Smooth muscle cell (in vitro differentiated cells): Measurements from ENCODE around the gene HES5. TPM values are rescaled to one million over a fixed set of nuclear protein-coding genes. Genes with fewer than 3 reads are reported as not detected.

Experiments
- DNase-seq: peaks from one replicate; lab custom pipeline; 2025; ENCODE audit not compliant: unreplicated experiment; lab: John Stamatoyannopoulos, UW
- H2AFZ ChIP-seq: fragments of 200-600 bp; sonication (generic); 2 replicates; pipeline ENCODE4 v1.6.0; 2016; ENCODE audit warnings: antibody characterized with exemption, low read depth, mild to moderate bottlenecking
- H3F3A ChIP-seq: fragments of 200-600 bp; sonication (generic); 2 replicates; pipeline ENCODE4 v1.6.0; 2017; ENCODE audit warnings: antibody characterized with exemption, low read depth
- H3K27ac ChIP-seq: fragments of 200-600 bp; sonication (generic); 2 replicates; pipeline ENCODE4 v1.5.1; 2016; ENCODE audit warnings: low read depth, mild to moderate bottlenecking
- H3K27me3 ChIP-seq: fragments of 200-600 bp; sonication (generic); 2 replicates; pipeline ENCODE4 v1.6.1; 2016; ENCODE audit warnings: low read depth, mild to moderate bottlenecking
- H3K36me3 ChIP-seq: fragments of 200-600 bp; sonication (generic); 2 replicates; pipeline ENCODE4 v1.5.1; 2016; ENCODE audit warnings: low read depth
- H3K4me1 ChIP-seq: fragments of 200-600 bp; sonication (generic); 2 replicates; pipeline ENCODE4 v1.5.1; 2016; ENCODE audit warnings: low read depth
- H3K4me2 ChIP-seq: fragments of 200-600 bp; sonication (generic); 2 replicates; pipeline ENCODE4 v1.6.0; 2016; ENCODE audit warnings: mild to moderate bottlenecking
- H3K4me3 ChIP-seq: fragments of 200-600 bp; sonication (generic); 2 replicates; pipeline ENCODE4 v1.5.1; 2016; ENCODE audit warnings: mild to moderate bottlenecking
- H3K79me2 ChIP-seq: fragments of 200-600 bp; sonication (generic); 2 replicates; pipeline ENCODE4 v1.6.0; 2016; ENCODE audit warnings: low read depth, mild to moderate bottlenecking
- H3K9ac ChIP-seq: fragments of 200-600 bp; sonication (generic); 2 replicates; pipeline ENCODE4 v1.6.0; 2016; ENCODE audit warnings: low read depth
- H3K9me3 ChIP-seq: fragments of 200-600 bp; sonication (generic); replicated peaks from 2 replicates; pipeline ENCODE4 v1.5.1; 2016; ENCODE audit warnings: low read depth
- H4K20me1 ChIP-seq: fragments of 200-600 bp; sonication (generic); 2 replicates; pipeline ENCODE4 v1.6.0; 2016; ENCODE audit warnings: low read depth
- CTCF ChIP-seq: fragments of 200-600 bp; sonication (generic); IDR thresholded peaks from 2 replicates; pipeline ENCODE4 v1.5.1; 2017; ENCODE audit warnings: borderline replicate concordance, mild to moderate bottlenecking, antibody characterized with exemption; ENCODE audit not compliant: insufficient read depth, poor library complexity, severe bottlenecking
- WGBS: methylation state at CpG from one replicate; pipeline ENCODE4 v1.1.7; 2016; ENCODE audit warnings: low lambda C conversion rate; 5-methylcytosine and 5-hydroxymethylcytosine counted together
- polyA plus RNA-seq: library from polyadenylated mRNA; unstranded; fragments of >200 nt; fragmentation: Nextera tagmentation; extraction: Ambion mirVana; gene quantifications from 2 replicates; pipeline ENCODE4 v1.2.1, GENCODE V29; 2016
- total RNA-seq: library from RNA; depleted of rRNA; stranded (reverse); fragments of >200 nt; gene quantifications from 2 replicates; pipeline ENCODE4 v1.2.3, GENCODE V29; 2014

HES5 gene
- total and polyA plus RNA-seq, 2 experiments from 2014 or later, result 1.6 to 1.7 TPM

- H3K27me3 ChIP-seq, result no peaks in the 10 kb centered on the region
- DNase-seq, result no peak
- H3K27ac ChIP-seq, result no peak overlapping the region
- H3K4me1 ChIP-seq, result no peaks in the 10 kb centered on the region
- H3K79me2 ChIP-seq, result no peaks in the 10 kb centered on the region
- no peak for TF ChIP-seq CTCF
- no peak overlapping the region for H3K9ac ChIP-seq
- H3K4me2 ChIP-seq, result no peak overlapping the region
- H3K9me3 ChIP-seq, result no peaks in the 10 kb centered on the region
- no peaks in the 10 kb centered on the region for H3F3A ChIP-seq
- no peak overlapping the region for H3K4me3 ChIP-seq
- WGBS, result 87% methylated on average over 18 of the region's 19 CpGs
- H2AFZ ChIP-seq, result no peak overlapping the region
- no peaks in the 10 kb centered on the region for H3K36me3 ChIP-seq
- no peaks in the 10 kb centered on the region for H4K20me1 ChIP-seq
These were observed 36.8 kb downstream of the HES5 start for GRCh38 chr1:2493218-2493617.

- 92% methylated on average over 13 of the region's 13 CpGs for WGBS
- Histone ChIP-seq H3K36me3 (no peaks in the 10 kb centered on the region), H3K4me3 (no peak overlapping the region), H3F3A (no peaks in the 10 kb centered on the region), H3K4me2 (no peak overlapping the region), H3K27me3 (no peaks in the 10 kb centered on the region), H3K4me1 (no peaks in the 10 kb centered on the region), H3K79me2 (no peaks in the 10 kb centered on the region), H3K27ac (no peak overlapping the region), H4K20me1 (no peaks in the 10 kb centered on the region), H3K9me3 (no peaks in the 10 kb centered on the region), H2AFZ (no peak overlapping the region), H3K9ac (no peak overlapping the region)
- DNase-seq, result no peak
- no peak for TF ChIP-seq CTCF
These were observed 38.0 kb downstream of the HES5 start for GRCh38 chr1:2492091-2492490.

GRCh38 chr1:2489615-2490014, 40.4 kb downstream of the HES5 start:
- WGBS, result 98% methylated on average over 12 of the region's 14 CpGs
- Histone ChIP-seq H3K4me2 (no peak overlapping the region), H3K36me3 (no peaks in the 10 kb centered on the region), H3K27me3 (no peaks in the 10 kb centered on the region), H3K79me2 (no peaks in the 10 kb centered on the region), H3K4me1 (no peaks in the 10 kb centered on the region), H3K4me3 (no peak overlapping the region), H2AFZ (no peak overlapping the region), H3K9ac (no peak overlapping the region), H4K20me1 (no peaks in the 10 kb centered on the region), H3K27ac (no peak overlapping the region), H3K9me3 (no peaks in the 10 kb centered on the region), H3F3A (no peaks in the 10 kb centered on the region)
- DNase-seq, result no peak
- no peak for TF ChIP-seq CTCF

GRCh38 chr1:2488688-2489087, 41.4 kb downstream of the HES5 start:
- H3K79me2 ChIP-seq, result no peaks in the 10 kb centered on the region
- 81% methylated on average over 2 of the region's 2 CpGs for WGBS

More at GRCh38 chr1:2488688-2489087, 41.4 kb downstream of the HES5 start:
- Histone ChIP-seq H3K4me2 (no peak overlapping the region), H3K4me3 (no peak overlapping the region), H3F3A (no peaks in the 10 kb centered on the region), H3K9ac (no peak overlapping the region), H2AFZ (no peak overlapping the region), H3K27ac (no peak overlapping the region), H4K20me1 (no peaks in the 10 kb centered on the region), H3K27me3 (no peaks in the 10 kb centered on the region), H3K4me1 (no peaks in the 10 kb centered on the region), H3K9me3 (no peaks in the 10 kb centered on the region), H3K36me3 (no peaks in the 10 kb centered on the region)
- DNase-seq, result no peak
- TF ChIP-seq CTCF, result no peak
